ENCODE data around the gene CBX2. TPM values are rescaled to one million over a fixed set of nuclear protein-coding genes. Genes with fewer than 3 reads are reported as not detected.

Gene CBX2
- total RNA-seq, 2 experiments from 2014 or later: 2.5 to 3.1 TPM

GRCh38 chr17:79814127-79814973 lies 36.4 kb downstream of the CBX2 start:
- intact Hi-C loops (cut with micrococcal nuclease): loop anchor here (5.0 kb wide), 1 partner anchor 1583 kb away; the partner anchor contains the start of gene BAHCC1
- peak overlapping the region; percentile 44 for H3K4me3 Mint-ChIP-seq
- H3K9me3 Mint-ChIP-seq: no peaks in the 10 kb centered on the region
- ChIA-PET POLR2A (interaction anchor here (4.0 kb wide), 1 partner anchor 25 kb away, joined by 19 read pairs; the partner anchor contains the start of gene CBX4), CTCF (interaction anchor here (1.2 to 6.1 kb wide), 3 partner anchors 21 to 68 kb away, joined by 3 to 49 read pairs (median 6); partner anchors contain the start of gene CBX4)
- H3K27ac Mint-ChIP-seq: no peak overlapping the region
- no peaks in the 10 kb centered on the region for H3K36me3 Mint-ChIP-seq
- DNase-seq: no peak
- peaks cover 36% of the 10 kb centered on the region for H3K27me3 Mint-ChIP-seq
- H3K4me1 Mint-ChIP-seq (ENCODE audit: low read depth): peaks cover 25% of the 10 kb centered on the region

DNA sequence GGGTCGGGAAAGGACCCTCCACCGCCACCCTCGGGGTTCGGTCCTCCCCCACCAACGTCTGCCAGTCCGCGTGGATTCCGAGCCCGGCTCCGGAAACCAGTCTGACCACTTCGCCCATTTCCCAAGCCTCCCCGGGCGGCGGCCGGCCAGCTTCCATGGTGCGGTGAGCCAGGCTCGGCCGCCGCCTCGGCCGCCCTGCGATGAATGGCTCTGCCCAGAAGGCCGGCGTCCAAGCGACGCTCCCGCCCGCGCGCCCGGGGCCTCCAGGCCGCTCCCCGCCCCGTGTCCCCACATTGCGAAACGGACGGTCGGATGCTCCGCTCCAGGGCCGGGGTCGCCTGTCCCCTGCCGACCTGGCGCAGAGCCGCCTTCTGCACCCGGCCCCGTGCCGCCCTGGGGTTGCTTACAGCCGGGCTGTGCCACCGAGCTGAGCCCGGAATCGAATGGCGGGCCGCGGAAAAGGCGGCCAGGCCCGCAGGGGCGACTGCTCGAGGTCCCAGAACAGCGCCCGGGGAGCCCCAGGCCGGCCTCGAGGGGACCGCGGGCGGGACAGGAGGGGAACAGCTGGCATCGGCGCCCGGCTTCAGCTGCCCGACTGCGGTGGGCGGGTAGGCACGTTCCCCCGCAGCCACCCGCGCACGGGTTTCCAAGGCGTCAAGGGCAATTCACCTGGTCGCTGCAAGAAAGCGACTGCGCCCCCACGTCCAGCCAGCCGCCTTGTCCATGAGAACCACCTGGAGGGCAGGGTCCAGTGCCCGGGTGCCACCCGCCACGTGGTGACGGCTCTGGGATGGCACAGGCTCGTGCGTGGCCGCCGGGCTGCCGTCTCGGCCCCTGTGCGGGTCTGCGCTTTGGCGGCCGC lies 37.3 kb downstream of the CBX2 start:
- POLR2A ChIA-PET: no interaction called here
- CTCF ChIA-PET: interaction anchor here (1.4 to 6.1 kb wide), 2 partner anchors 25 to 69 kb away, joined by 6 to 49 read pairs; partner anchors contain the start of gene CBX4
- no peak for DNase-seq
- intact Hi-C loops (cut with micrococcal nuclease): loop anchor here (5.0 kb wide), 1 partner anchor 1582 kb away; the partner anchor contains the start of gene BAHCC1
- no peaks in the 10 kb centered on the region for H3K36me3 Mint-ChIP-seq
- H3K9me3 Mint-ChIP-seq: no peaks in the 10 kb centered on the region
- peaks cover 32% of the 10 kb centered on the region for H3K27me3 Mint-ChIP-seq
- no peak overlapping the region for H3K27ac Mint-ChIP-seq
- H3K4me3 Mint-ChIP-seq: no peak overlapping the region
- peaks cover 24% of the 10 kb centered on the region for H3K4me1 Mint-ChIP-seq (ENCODE audit: low read depth)

GRCh38 chr17:79815836-79816461 lies 38.0 kb downstream of the CBX2 start:
- CTCF ChIA-PET: interaction anchor here (1.5 to 6.1 kb wide), 3 partner anchors 24 to 72 kb away, joined by 4 to 49 read pairs (median 14); partner anchors contain the start of gene CBX4
- H3K27ac Mint-ChIP-seq: peak overlapping the region; percentile 28
- no peak overlapping the region for H3K4me3 Mint-ChIP-seq
- H3K27me3 Mint-ChIP-seq: peaks cover 30% of the 10 kb centered on the region
- no peaks in the 10 kb centered on the region for H3K9me3 Mint-ChIP-seq
- POLR2A ChIA-PET: no interaction called here
- H3K36me3 Mint-ChIP-seq: no peaks in the 10 kb centered on the region
- intact Hi-C loops (cut with micrococcal nuclease): no loop called here
- H3K4me1 Mint-ChIP-seq (ENCODE audit: low read depth): peaks cover 17% of the 10 kb centered on the region
- DNase-seq: no peak

- Mint-ChIP-seq H3K36me3 (no peaks in the 10 kb centered on the region), H3K4me1 (ENCODE audit: low read depth) (peaks cover 6% of the 10 kb centered on the region), H3K4me3 (no peak overlapping the region), H3K27ac (no peak overlapping the region), H3K9me3 (no peaks in the 10 kb centered on the region), H3K27me3 (peaks cover 18% of the 10 kb centered on the region)
- intact Hi-C loops (cut with micrococcal nuclease): no loop called here
- DNase-seq: no peak
- CTCF ChIA-PET: interaction anchor here (0.8 to 2.7 kb wide), 6 partner anchors 14 to 417 kb away, joined by 3 to 14 read pairs (median 4); partner anchors contain the start of gene CBX4
- POLR2A ChIA-PET: interaction anchor here (0.6 to 1.1 kb wide), 2 partner anchors 10 to 21 kb away, joined by 3 read pairs; partner anchors contain the start of gene CBX4
Measured at GRCh38 chr17:79818026-79818758, 40.2 kb downstream of the CBX2 start.

DNA sequence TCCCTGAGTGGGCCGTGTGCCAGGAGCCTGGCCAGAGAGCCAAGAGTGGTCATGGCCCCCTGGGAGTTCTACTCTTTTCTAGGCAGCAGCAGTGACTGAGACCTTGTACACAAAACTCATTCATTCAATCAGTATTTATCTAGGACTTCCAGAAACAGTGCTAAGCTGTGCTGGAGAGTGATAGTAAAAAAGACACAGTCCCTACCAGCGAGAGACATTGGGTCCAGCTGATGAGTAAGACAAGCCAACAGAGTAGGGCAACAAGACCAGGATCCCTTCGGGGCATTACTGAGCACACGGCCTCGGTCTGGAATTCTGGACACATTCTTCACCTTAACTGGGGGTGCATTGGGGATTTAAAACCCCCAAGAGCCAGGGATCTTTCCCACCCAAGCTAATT lies 41.1 kb downstream of the CBX2 start:
- no peak for DNase-seq
- ChIA-PET POLR2A (interaction anchor here (0.6 kb wide), 1 partner anchor 20 kb away, joined by 3 read pairs; the partner anchor contains the start of gene CBX4), CTCF (interaction anchor here (1.4 to 1.5 kb wide), 3 partner anchors 14 to 21 kb away, joined by 4 to 5 read pairs (median 5); partner anchors contain the start of gene CBX4)
- intact Hi-C loops (cut with micrococcal nuclease): no loop called here
- no peaks in the 10 kb centered on the region for H3K9me3 Mint-ChIP-seq
- no peak overlapping the region for H3K27ac Mint-ChIP-seq
- H3K4me1 Mint-ChIP-seq (ENCODE audit: low read depth): peaks cover 5% of the 10 kb centered on the region
- no peak overlapping the region for H3K4me3 Mint-ChIP-seq
- no peaks in the 10 kb centered on the region for H3K36me3 Mint-ChIP-seq
- H3K27me3 Mint-ChIP-seq: peaks cover 18% of the 10 kb centered on the region

- Mint-ChIP-seq H3K27me3 (peaks cover 12% of the 10 kb centered on the region), H3K36me3 (no peaks in the 10 kb centered on the region), H3K27ac (no peak overlapping the region), H3K4me3 (no peak overlapping the region), H3K9me3 (no peaks in the 10 kb centered on the region), H3K4me1 (ENCODE audit: low read depth) (no peaks in the 10 kb centered on the region)
- CTCF ChIA-PET: interaction anchor here (1.1 to 1.5 kb wide), 2 partner anchors 8 to 20 kb away, joined by 4 read pairs; partner anchors contain the start of gene CBX4
- intact Hi-C loops (cut with micrococcal nuclease): no loop called here
- DNase-seq: no peak
- POLR2A ChIA-PET: no interaction called here
Measured at GRCh38 chr17:79819534-79820276, 41.8 kb downstream of the CBX2 start.

DNA sequence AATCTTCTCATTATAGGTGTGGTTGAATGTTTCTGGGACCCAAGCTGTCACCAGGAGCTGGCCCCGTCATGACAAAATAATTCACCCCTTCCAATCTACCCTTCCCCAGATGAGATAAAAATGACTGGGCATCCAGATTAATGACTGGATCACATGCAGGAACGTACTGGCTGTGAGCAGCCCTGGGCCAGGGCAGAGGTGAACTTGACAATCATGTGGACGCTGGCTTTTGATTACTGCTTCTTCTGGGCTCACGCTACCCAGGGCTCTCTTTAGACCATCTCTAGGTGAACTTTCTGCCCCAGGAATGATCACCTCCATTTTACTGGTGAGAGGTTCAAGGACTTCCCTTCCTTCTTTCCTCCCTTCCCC lies 43.0 kb downstream of the CBX2 start:
- DNase-seq: no peak
- no peaks in the 10 kb centered on the region for H3K9me3 Mint-ChIP-seq
- intact Hi-C loops (cut with micrococcal nuclease): no loop called here
- no peaks in the 10 kb centered on the region for H3K36me3 Mint-ChIP-seq
- peaks cover under 1% of the 10 kb centered on the region for H3K4me1 Mint-ChIP-seq (ENCODE audit: low read depth)
- H3K27ac Mint-ChIP-seq: no peak overlapping the region
- H3K4me3 Mint-ChIP-seq: no peak overlapping the region
- CTCF ChIA-PET: interaction anchor here (1.5 kb wide), 1 partner anchor 16 kb away, joined by 3 read pairs; no protein-coding TSS in a partner anchor
- POLR2A ChIA-PET: no interaction called here
- peaks cover 11% of the 10 kb centered on the region for H3K27me3 Mint-ChIP-seq

GRCh38 chr17:79821331-79822095 lies 43.6 kb downstream of the CBX2 start:
- ChIA-PET CTCF (interaction anchor here (0.6 to 1.8 kb wide), 3 partner anchors 12 to 15 kb away, joined by 3 to 7 read pairs (median 3); no protein-coding TSS in a partner anchor), POLR2A (no interaction called here)
- Mint-ChIP-seq H3K27ac (no peak overlapping the region), H3K9me3 (no peaks in the 10 kb centered on the region), H3K36me3 (no peaks in the 10 kb centered on the region), H3K4me3 (no peak overlapping the region), H3K4me1 (ENCODE audit: low read depth) (peaks cover 5% of the 10 kb centered on the region), H3K27me3 (peaks cover 7% of the 10 kb centered on the region)
- intact Hi-C loops (cut with micrococcal nuclease): no loop called here
- no peak for DNase-seq

- peaks cover 9% of the 10 kb centered on the region for H3K4me1 Mint-ChIP-seq (ENCODE audit: low read depth)
- no peaks in the 10 kb centered on the region for H3K9me3 Mint-ChIP-seq
- ChIA-PET POLR2A (no interaction called here), CTCF (interaction anchor here (1.8 kb wide), 1 partner anchor 13 kb away, joined by 7 read pairs; no protein-coding TSS in a partner anchor)
- intact Hi-C loops (cut with micrococcal nuclease): no loop called here
- H3K36me3 Mint-ChIP-seq: no peaks in the 10 kb centered on the region
- no peak overlapping the region for H3K27ac Mint-ChIP-seq
- no peak for DNase-seq
- H3K4me3 Mint-ChIP-seq: no peak overlapping the region
- peaks cover 2% of the 10 kb centered on the region for H3K27me3 Mint-ChIP-seq
Measured at GRCh38 chr17:79822583-79823124, 44.7 kb downstream of the CBX2 start.

- no peak overlapping the region for H3K27ac Mint-ChIP-seq
- intact Hi-C loops (cut with micrococcal nuclease): no loop called here
Measured at GRCh38 chr17:79824234-79824633, 46.3 kb downstream of the CBX2 start.

More at GRCh38 chr17:79824234-79824633, 46.3 kb downstream of the CBX2 start:
- ChIA-PET POLR2A (interaction anchor here (1.6 kb wide), 1 partner anchor 14 kb away, joined by 4 read pairs; no protein-coding TSS in a partner anchor), CTCF (no interaction called here)
- no peaks in the 10 kb centered on the region for H3K9me3 Mint-ChIP-seq
- peaks cover 9% of the 10 kb centered on the region for H3K4me1 Mint-ChIP-seq (ENCODE audit: low read depth)
- H3K27me3 Mint-ChIP-seq: peaks cover 2% of the 10 kb centered on the region
- no peak overlapping the region for H3K4me3 Mint-ChIP-seq
- H3K36me3 Mint-ChIP-seq: no peaks in the 10 kb centered on the region
- DNase-seq: no peak

Measured in activated CD4-positive, alpha-beta memory T cell treated with anti-CD3 and anti-CD28 coated beads for 36 hours (primary cell).